Fibroblast of mammary gland (primary cell): ENCODE results near the gene JAZF1.

ENCODE experiments used
- DNase-seq: peaks from one replicate; pipeline ENCODE4 v3.0.0-alpha.2; 2010; ENCODE audit warnings: low read depth
- H3K4me3 ChIP-seq: 2 replicates; pipeline ENCODE4 v1.5.1; 2011; ENCODE audit warnings: low read depth, mild to moderate bottlenecking, low read length, moderate library complexity; ENCODE audit not compliant: control insufficient read depth
- CTCF ChIP-seq: conservative IDR thresholded peaks from 2 replicates; pipeline ENCODE4 v1.5.1; 2011; ENCODE audit warnings: low read depth, low read length, inconsistent platforms; ENCODE audit not compliant: control insufficient read depth, insufficient read depth

The JAZF1 gene

GRCh38 chr7:28142650-28143049, 37.9 kb downstream of the JAZF1 start:
- DNase-seq, result no peak
- no peak overlapping the region for H3K4me3 ChIP-seq
- TF ChIP-seq CTCF, result no peak

- no peak for TF ChIP-seq CTCF
- DNase-seq, result no peak
- no peak overlapping the region for H3K4me3 ChIP-seq
Observed at GRCh38 chr7:28140979-28141378, 39.6 kb downstream of the JAZF1 start.

GRCh38 chr7:28138837-28139236, 41.8 kb downstream of the JAZF1 start:
- no peak overlapping the region for H3K4me3 ChIP-seq
- no peak for TF ChIP-seq CTCF
- DNase-seq, result no peak

- TF ChIP-seq CTCF, result no peak
- H3K4me3 ChIP-seq, result no peak overlapping the region
- DNase-seq, result no peak
Observed at GRCh38 chr7:28137463-28137862, 43.1 kb downstream of the JAZF1 start.

- no peak overlapping the region for H3K4me3 ChIP-seq
- no peak for TF ChIP-seq CTCF
- no peak for DNase-seq
Observed at GRCh38 chr7:28136885-28137284, 43.7 kb downstream of the JAZF1 start.

- no peak overlapping the region for H3K4me3 ChIP-seq
- no peak for TF ChIP-seq CTCF
- no peak for DNase-seq
Observed at GRCh38 chr7:28136420-28136819, 44.2 kb downstream of the JAZF1 start.

GRCh38 chr7:28135760-28136159, 44.8 kb downstream of the JAZF1 start:
- TF ChIP-seq CTCF, result no peak
- DNase-seq, result no peak
- no peak overlapping the region for H3K4me3 ChIP-seq
